ENCODE measurements around the gene SORBS1. TPM values are rescaled to one million over a fixed set of nuclear protein-coding genes. Genes with fewer than 3 reads are reported as not detected.

The SORBS1 gene
- total and polyA plus RNA-seq, 2 donors (not counting 1 experiment from before 2014, with no cell fraction given): 0.21 to 1.5 TPM

DNA sequence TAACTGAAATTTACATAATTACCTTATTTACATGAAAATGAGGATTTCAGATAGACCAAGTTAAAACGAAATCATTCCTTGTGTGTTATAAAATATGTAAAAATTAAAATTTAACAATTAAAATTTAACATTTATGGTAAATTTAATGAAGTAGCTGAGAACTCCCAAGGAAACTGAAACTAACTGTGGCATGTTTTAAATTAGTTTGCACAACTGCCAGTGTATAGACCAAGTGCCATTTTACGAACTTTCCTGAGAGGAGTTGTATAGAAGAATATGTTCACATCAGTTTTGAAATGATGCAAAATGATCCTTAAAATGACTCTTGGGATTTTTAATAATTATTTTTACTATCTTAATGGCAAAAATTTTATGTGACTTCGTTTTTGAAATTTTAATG, 293.9 kb downstream of the SORBS1 start:
- H3K27me3 Mint-ChIP-seq: no peaks in the 10 kb centered on the region
- Histone ChIP-seq H3K4me2 (replicated peaks; ENCODE audit: low read depth, low read length, poor library complexity, severe bottlenecking) (peak overlapping the region; percentile 60), H2AFZ (ENCODE audit: insufficient read depth, low read depth, low read length, poor library complexity, severe bottlenecking) (no peak overlapping the region), H3K27ac (ENCODE audit: low read length in 2 of 2) (peak overlapping the region; percentile 78 to 92), H3K4me1 (ENCODE audit: control insufficient read depth in 2 of 2, insufficient read depth in 2 of 2, low read length in 2 of 2) (peaks cover 28 to 41% of the 10 kb centered on the region in 2 donors), H3K36me3 (replicated peaks in 1 of 2; ENCODE audit: control extremely low read depth in 1 of 2, control insufficient read depth in 1 of 2, extremely low read depth in 1 of 2, insufficient read depth in 2 of 2, low read length in 1 of 2) (peaks cover 8 to 52% of the 10 kb centered on the region in 2 experiments), H3K9ac (ENCODE audit: low read length) (peak overlapping the region; percentile 56), H3K27me3 (replicated peaks in 1 of 4; ENCODE audit: control extremely low read depth in 1 of 4, control insufficient read depth in 3 of 4, insufficient read depth in 4 of 4, low read length in 3 of 4) (no peaks in the 10 kb centered on the region), H4K20me1 (ENCODE audit: control insufficient read depth, insufficient read depth, low read length, poor library complexity, severe bottlenecking) (no peaks in the 10 kb centered on the region), H3K4me3 (ENCODE audit: control extremely low read depth in 1 of 5, extremely low read depth in 1 of 5, insufficient read depth in 1 of 5, low read depth in 2 of 5, low read length in 4 of 5) (peak overlapping the region in 1 of 5 experiments; percentile 30), H3K79me2 (ENCODE audit: control insufficient read depth, insufficient read depth, low read length) (peaks cover 50% of the 10 kb centered on the region), H3K9me3 (ENCODE audit: control extremely low read depth in 1 of 3, control insufficient read depth in 2 of 3, insufficient read depth in 1 of 3, low read length in 2 of 3) (no peaks in the 10 kb centered on the region)
- H3K9me3 Mint-ChIP-seq (ENCODE audit: insufficient read depth): no peaks in the 10 kb centered on the region
- no CpG with 5 or more reads among the region's 3 CpGs for WGBS (ENCODE audit: insufficient coverage)
- ChIA-PET POLR2A (interaction anchor here (1.3 kb wide), 1 partner anchor 28 kb away, joined by 3 read pairs; no protein-coding TSS in a partner anchor), CTCF (interaction anchor here (4.0 to 4.9 kb wide), 2 partner anchors 21 to 96 kb away, joined by 20 to 38 read pairs; no protein-coding TSS in a partner anchor)
- H3K4me3 Mint-ChIP-seq: no peak overlapping the region
- no peak overlapping the region for H3K27ac Mint-ChIP-seq
- DNase-seq (no peak), ATAC-seq (ENCODE audit: low read depth) (no peak)
- intact Hi-C loops (cut with micrococcal nuclease): loop anchor here (2.0 kb wide), 1 partner anchor 24 kb away; the partner anchor contains the start of gene PDLIM1
- TF ChIP-seq EZH2 (IDR thresholded peaks at IDR 0.05; ENCODE audit: borderline replicate concordance, insufficient read depth, low read depth, low read length, poor library complexity, severe bottlenecking): no peak
- TF ChIP-seq, protein P1, sequence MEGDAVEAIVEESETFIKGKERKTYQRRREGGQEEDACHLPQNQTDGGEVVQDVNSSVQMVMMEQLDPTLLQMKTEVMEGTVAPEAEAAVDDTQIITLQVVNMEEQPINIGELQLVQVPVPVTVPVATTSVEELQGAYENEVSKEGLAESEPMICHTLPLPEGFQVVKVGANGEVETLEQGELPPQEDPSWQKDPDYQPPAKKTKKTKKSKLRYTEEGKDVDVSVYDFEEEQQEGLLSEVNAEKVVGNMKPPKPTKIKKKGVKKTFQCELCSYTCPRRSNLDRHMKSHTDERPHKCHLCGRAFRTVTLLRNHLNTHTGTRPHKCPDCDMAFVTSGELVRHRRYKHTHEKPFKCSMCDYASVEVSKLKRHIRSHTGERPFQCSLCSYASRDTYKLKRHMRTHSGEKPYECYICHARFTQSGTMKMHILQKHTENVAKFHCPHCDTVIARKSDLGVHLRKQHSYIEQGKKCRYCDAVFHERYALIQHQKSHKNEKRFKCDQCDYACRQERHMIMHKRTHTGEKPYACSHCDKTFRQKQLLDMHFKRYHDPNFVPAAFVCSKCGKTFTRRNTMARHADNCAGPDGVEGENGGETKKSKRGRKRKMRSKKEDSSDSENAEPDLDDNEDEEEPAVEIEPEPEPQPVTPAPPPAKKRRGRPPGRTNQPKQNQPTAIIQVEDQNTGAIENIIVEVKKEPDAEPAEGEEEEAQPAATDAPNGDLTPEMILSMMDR (IDR thresholded peaks at IDR 0.05): no peak
- H3K4me1 Mint-ChIP-seq: peaks cover 51% of the 10 kb centered on the region

DNA sequence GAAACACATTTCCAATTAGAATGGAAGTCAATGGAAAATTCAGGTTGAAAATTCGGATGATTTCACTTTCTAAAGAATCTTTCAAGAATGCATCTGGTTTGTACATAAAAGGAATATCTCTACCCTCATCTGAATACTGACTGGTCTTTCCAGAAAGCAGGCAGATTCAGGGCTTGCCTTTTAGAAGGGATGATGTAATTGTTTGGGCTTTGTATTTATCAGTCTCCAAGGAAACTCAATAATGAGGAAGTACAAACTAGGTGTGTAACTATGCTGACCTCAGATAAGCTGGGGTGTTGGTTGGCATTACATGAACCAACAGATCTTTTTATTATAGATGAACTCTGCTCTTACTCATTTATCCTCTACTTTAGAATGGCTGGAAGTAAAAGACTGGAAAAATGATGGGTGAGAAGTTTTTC, 294.5 kb downstream of the SORBS1 start:
- 67% methylated on average over 1 of the region's 1 CpG for WGBS (ENCODE audit: insufficient coverage)
- Histone ChIP-seq H3K9me3 (ENCODE audit: control extremely low read depth in 1 of 3, control insufficient read depth in 2 of 3, insufficient read depth in 1 of 3, low read length in 2 of 3) (no peaks in the 10 kb centered on the region), H3K79me2 (ENCODE audit: control insufficient read depth, insufficient read depth, low read length) (peaks cover 50% of the 10 kb centered on the region), H3K4me3 (ENCODE audit: control extremely low read depth in 1 of 5, extremely low read depth in 1 of 5, insufficient read depth in 1 of 5, low read depth in 2 of 5, low read length in 4 of 5) (peak overlapping the region in 1 of 5 experiments; percentile 30), H3K27me3 (replicated peaks in 1 of 4; ENCODE audit: control extremely low read depth in 1 of 4, control insufficient read depth in 3 of 4, insufficient read depth in 4 of 4, low read length in 3 of 4) (no peaks in the 10 kb centered on the region), H3K36me3 (replicated peaks in 1 of 2; ENCODE audit: control extremely low read depth in 1 of 2, control insufficient read depth in 1 of 2, extremely low read depth in 1 of 2, insufficient read depth in 2 of 2, low read length in 1 of 2) (peaks cover 8 to 56% of the 10 kb centered on the region in 2 experiments), H3K9ac (ENCODE audit: low read length) (peak overlapping the region; percentile 56), H3K27ac (ENCODE audit: low read length in 2 of 2) (peak overlapping the region; percentile 78 to 92), H3K4me1 (ENCODE audit: control insufficient read depth in 2 of 2, insufficient read depth in 2 of 2, low read length in 2 of 2) (peaks cover 28 to 41% of the 10 kb centered on the region in 2 donors), H4K20me1 (ENCODE audit: control insufficient read depth, insufficient read depth, low read length, poor library complexity, severe bottlenecking) (no peaks in the 10 kb centered on the region), H3K4me2 (replicated peaks; ENCODE audit: low read depth, low read length, poor library complexity, severe bottlenecking) (peak overlapping the region; percentile 60), H2AFZ (ENCODE audit: insufficient read depth, low read depth, low read length, poor library complexity, severe bottlenecking) (no peak overlapping the region)
- H3K4me1 Mint-ChIP-seq: peaks cover 53% of the 10 kb centered on the region
- H3K4me3 Mint-ChIP-seq: peak overlapping the region; percentile 36
- intact Hi-C loops (cut with micrococcal nuclease): loop anchor here (1.0 to 2.0 kb wide), 2 partner anchors 24 to 29 kb away; partner anchors contain the start of gene PDLIM1
- ChIA-PET CTCF (interaction anchor here (4.0 to 4.9 kb wide), 2 partner anchors 20 to 96 kb away, joined by 20 to 38 read pairs; no protein-coding TSS in a partner anchor), POLR2A (no interaction called here)
- no peaks in the 10 kb centered on the region for H3K9me3 Mint-ChIP-seq (ENCODE audit: insufficient read depth)
- TF ChIP-seq EZH2 (IDR thresholded peaks at IDR 0.05; ENCODE audit: borderline replicate concordance, insufficient read depth, low read depth, low read length, poor library complexity, severe bottlenecking): no peak
- TF ChIP-seq, protein P1 (IDR thresholded peaks at IDR 0.05): no peak
- no peaks in the 10 kb centered on the region for H3K27me3 Mint-ChIP-seq
- DNase-seq (peak; percentile 88), ATAC-seq (ENCODE audit: low read depth) (peak; percentile 77)
- H3K27ac Mint-ChIP-seq: peak overlapping the region; percentile 97
